HG02840 (cell line): ENCODE data around the gene RASA3.
"Not testable (repeated sequence)": the region's sequence is repeated elsewhere in the genome, so short reads cannot be mapped to it uniquely, and the experiment has no call there.

ENCODE experiments used
- ATAC-seq: cut with Tn5 transposase; IDR thresholded peaks from one replicate; pipeline ENCODE4 v1.9.1; 2021; ENCODE audit warnings: mild to moderate bottlenecking, moderate library complexity, moderate number of reproducible peaks; ENCODE audit not compliant: unreplicated experiment, low FRiP score

RASA3 gene

DNA sequence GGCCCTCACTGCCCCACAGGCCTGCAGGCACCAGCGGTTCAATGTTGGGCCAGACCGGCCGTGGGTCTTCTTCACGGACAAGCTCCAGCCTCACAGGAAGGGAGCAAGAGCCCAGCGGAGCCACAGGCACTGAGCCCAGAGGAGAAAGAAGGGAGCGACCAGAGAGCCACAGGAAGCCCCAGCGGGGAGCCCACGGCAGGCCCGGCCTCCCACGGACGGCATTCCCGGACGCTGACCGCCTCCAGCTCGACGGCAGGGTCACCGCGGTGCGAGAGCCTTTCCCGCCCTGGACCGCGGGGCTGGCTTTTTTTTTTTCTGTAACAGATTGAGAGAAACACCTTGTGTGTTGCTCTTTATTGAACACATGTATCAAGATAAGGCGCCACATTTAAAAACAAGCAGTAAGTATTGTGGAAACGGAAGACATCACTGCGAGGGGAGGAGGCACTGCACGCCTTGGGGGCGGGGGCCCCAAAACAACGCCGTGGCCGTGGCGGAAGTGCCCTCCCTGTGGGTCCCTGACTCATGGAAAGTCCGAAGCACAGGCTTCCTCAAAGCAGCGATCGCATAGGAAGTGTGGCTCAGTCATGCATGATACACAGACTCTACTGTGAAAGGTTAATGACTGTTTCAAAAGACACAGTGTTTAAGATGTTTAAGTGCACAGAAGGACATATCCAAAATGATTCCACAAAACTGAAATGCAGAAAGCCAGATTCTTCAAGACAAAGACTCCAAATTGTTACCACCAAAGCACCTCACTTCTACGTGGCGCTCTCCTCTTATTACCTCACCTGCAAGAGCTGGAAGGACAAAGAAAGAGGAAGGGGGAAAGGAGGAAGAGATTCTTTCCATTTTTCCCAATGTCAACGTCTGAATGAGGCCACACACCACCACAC lies 3.5 kb downstream of the RASA3 start:
- ATAC-seq, result peak; percentile 53

DNA sequence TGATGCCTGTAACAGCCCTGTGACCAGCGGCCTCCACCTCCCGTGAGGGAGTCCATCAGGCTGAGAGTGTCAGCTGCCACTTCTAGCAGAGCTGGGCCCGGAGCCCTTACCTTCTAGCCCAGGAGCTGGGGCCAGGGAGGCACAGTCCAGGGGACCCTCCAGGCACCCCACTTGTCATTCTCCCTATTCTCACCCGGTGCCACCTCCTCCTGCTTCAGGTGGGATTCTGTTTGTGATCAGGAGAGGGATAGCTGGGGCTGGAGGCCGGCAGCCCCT lies 4.1 kb downstream of the RASA3 start:
- no peak for ATAC-seq

DNA sequence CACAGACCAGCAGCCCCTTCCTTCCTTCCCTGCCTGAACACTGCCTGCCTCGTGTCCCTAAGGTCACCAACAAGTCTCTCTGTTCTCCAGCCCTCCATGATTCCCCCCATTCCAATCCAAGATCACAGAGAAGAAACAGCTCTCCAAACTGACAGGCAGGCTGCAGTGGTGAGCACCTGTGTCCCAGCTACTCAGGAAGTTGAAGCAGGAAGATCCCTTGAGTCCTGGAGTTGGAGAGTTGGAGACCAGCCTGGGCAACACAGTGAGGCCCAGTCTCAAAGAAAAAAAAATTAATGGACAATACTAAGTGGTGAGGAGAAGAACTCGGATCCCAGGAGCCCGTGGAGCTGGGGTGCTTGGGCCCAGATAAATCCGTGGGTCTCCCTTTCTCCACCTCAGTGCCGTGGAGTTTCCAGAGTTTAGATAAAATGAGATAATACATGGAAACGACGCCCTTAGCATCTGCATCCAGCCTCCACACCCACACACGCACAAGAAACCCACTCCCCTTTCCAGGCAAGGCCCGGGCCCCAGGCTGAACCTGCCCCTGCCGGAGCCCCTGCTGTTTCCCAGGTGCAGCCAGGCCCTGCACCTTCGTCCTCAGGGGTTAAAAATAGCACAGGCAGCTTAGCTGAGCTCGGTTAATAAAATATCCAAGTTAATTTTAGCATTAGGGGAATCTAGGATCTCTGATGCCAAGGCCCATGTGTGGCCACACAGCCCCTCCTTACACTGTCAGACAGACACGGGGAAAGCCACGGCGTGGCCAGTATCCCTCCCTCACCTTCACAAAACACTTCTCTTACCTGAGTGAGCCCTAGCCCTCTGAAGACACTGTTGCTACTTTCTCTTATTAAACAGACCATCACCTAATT lies 4.7 kb downstream of the RASA3 start:
- no peak for ATAC-seq

DNA sequence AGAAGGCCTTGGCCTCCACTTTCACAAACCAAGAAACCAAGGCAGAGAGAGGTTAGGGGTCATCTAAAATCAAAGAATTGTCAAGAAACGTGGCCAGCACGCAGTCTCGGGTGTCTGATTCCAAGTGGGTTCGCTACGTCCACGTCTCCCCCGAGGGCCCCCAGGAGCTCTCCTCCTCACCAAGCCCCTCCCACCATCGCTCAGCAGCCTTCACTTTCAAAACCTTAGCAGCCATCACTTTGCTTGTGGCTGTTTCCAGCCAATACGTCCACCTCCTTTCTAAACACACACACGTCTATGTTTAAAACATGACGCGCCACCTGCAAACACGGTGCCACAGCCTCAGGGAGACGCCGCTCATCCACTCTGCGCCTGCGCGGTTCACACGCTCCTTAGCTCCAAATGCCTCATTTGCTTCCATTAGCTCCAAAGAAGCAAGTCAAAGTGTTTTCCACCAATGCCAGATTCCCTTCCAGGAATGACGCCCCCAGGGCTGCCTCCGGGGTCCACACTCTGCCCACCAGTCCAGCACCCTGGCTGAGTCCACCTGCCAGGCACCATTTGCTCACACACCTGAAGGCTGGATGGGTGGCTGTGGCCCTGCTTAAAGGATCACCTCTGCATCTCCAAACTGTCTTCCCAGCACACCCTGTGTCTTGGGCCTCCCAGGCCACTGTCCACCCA lies 5.5 kb downstream of the RASA3 start:
- no peak for ATAC-seq

DNA sequence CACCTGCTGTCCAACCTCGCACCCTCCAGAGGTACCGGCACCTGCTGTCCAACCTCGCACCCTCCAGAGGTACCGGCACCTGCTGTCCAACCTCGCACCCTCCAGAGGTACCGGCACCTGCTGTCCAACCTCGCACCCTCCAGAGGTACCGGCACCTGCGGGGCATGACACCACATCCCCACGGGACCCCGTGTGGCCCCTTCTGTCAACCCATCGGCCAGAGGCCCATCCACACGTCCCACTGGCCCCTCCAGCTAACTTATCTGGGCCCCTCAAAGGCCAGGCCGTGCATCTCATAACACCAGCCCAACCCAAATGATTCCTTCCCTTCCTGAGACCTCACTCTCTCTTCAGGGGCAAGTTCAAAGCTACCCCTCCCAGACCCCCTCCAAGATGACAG lies 6.3 kb downstream of the RASA3 start:
- not testable (repeated sequence) for ATAC-seq

DNA sequence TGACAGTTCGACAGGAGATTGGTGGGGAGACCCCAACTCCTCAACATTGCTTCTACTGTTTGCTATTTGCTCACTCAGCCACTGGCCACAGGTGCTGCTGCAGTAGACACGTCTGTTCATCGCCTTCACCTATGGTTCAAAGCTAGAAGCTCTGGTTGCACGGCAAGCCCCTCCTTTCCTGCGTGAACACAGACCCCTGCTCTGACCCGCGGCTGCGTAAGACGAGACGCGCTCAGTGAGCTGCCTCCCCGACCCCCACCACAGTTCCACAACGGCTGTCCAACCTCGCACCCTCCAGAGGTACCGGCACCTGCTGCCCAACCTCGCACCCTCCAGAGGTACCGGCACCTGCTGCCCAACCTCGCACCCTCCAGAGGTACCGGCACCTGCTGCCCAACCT lies 6.8 kb downstream of the RASA3 start:
- no peak for ATAC-seq

DNA sequence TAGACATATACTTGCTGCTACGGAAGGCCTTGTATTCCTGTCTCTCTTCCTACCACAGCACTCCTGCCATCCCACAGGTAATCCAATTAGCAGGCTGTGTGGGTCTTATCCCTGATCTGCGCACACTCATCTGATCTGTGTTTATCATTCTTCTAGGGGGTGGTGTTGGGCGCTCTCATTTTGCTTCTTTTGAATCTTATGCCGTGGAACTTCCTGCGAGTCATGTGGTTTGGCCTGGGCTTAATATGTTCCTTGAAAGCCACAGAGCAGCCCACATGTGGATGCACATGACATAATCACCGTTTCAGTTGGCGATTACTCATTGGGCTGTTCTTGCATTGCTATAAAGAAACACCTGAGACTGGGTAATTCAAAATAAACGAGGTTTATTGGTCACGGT lies 7.5 kb downstream of the RASA3 start:
- ATAC-seq, result no peak

DNA sequence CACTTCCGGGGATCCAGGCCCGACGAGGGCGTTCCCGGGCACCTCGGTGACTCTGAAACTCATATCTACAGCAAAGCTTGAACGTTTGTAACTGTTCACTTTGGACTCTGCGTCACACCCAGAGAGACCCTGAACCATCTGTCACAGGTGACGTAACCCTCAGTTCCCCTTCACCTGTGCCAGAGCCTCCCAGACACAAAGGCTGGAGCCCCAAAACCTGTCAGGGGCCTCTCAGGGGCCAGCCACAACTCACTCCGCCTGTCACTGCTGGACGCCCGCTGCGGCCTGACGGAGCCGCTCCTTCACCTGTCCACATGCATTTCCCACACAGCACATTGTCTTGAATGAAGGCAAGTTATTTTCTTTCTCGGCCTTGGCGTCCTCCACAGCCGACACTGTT lies 8.0 kb downstream of the RASA3 start:
- ATAC-seq, result no peak

DNA sequence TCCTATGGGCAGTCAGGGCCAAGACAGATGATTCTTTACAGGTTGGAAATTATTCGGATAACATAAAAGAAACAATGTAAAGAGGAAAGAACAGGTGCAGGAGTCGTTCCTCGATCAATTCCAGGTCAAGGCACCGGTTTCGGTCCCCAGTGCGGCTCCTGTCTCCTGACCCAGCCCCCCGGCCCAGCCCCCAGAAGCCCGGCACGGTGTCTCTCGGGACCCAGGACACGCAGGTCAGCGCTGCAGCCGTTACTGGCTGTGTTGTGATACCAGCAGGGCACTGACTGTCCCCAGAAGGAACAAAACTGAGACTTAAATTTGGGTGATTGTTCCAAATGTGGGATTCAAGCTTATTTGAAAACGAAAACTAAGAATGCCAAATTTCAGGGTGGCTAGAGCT lies 8.5 kb downstream of the RASA3 start:
- no peak for ATAC-seq

DNA sequence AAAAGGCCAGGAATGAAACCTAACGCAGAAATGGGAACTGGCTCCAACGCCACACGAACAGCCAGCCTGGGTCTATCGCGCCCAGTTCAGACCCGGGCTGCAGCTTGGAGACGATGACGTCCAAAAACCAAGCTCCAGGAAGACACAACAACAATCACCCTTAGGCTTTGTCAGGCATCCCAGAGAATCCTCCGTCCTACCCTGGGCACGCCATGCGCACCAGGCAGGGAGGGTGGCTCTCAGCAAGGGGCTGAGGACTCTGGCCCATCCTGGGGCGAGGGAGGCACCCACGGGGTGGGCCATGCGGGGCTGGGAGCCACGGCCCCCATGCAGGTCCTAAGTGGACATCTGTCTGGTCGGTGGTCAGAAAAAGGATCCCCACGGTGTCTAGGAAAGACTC lies 9.0 kb downstream of the RASA3 start:
- ATAC-seq, result no peak

DNA sequence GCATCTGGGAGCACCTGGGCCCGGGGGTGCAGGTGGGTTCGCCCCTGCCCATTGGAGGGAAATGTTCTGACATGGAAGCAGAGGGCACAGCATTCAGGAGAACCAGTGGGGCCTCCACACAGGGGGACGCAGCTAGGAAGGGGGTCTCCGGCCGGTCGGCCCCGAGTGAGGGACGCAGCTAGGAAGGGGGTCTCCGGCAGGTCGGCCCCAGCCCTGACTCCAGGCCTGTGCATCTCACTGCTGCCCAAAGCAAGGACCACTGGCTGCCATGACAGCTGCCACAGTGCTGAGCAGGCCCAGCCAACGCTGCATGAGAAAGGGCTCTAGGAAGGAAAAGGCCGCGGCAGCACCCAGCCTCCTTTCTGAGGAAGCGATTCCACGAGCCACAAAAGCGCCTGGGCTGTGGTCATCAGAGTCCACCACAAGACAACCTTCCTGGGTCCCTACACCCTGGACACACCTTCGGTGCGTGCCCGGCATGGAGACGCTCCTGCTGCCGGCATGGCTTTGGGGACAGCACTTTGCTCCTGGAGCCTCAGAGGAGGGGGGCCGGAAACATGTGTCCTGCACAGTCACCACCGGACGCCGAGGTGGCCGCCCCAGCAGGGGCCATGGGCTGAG lies 9.7 kb downstream of the RASA3 start:
- no peak for ATAC-seq

DNA sequence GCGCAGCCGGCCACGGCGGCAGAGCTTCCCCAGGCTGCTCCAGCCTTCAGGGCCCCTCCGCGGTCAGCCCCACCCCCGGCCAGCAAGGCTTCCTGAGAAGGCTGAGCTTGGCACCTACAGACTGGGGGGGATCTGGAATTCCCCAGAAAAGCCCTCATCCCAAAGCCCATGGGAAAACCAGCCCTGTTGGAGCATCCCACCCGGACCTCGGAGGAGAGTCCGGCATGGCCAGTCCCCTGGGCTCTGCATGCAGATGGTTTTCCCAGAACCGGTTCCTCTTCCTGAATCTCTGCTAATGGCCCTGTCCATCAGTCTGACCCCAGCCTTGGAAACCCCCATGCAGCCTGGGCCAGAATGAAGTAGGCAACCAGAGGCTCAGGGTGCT lies 10.3 kb downstream of the RASA3 start:
- ATAC-seq, result no peak

DNA sequence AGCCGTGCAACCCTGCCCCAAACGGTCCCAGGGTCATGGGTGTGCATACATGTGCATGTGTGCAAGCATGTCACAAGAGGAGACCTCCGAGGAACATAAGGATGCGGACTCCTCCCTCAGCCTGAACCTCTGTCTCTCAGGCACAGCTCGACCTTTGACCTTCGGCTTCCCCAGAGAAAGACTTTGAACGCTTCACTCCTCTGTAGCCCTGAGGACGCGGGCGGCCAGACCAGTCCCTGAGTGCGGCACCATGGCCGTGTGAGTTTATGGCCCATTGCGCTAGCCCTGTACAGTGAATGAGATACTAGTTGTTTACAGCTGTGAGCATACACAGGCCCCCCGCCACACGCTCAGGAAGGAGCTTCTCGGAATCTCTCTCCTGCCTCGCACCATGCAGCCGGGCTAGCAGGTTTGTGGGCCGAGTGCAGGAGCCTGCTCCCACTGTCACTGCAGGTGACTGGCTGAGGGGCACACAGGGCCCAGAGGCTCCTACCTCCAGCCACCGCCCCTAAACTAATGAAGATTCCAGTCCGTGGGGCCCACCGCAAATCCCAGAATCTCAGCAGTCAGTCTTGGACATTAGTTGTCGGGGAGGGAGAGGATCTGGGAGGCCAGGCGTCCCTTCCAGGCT lies 10.8 kb downstream of the RASA3 start:
- ATAC-seq, result no peak

DNA sequence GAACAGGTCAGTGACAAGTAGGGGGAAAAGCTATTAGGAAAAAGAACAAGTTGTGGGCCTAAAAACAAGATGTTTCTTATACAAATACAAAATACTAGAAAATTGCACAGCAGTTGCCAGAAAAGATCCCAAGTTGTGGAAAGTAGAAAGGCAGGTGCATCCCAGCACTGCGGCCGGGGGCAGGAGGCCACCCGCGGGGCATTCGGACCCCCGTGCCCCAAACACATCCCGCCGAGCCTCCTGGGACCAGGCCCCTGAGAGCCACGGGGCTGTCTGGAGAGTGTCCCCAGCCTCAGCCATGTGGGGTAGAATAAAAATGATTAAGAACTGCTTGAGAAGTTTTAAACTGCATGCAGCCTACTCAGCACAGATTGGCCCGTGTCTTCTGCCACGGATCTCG lies 11.4 kb downstream of the RASA3 start:
- no peak for ATAC-seq

DNA sequence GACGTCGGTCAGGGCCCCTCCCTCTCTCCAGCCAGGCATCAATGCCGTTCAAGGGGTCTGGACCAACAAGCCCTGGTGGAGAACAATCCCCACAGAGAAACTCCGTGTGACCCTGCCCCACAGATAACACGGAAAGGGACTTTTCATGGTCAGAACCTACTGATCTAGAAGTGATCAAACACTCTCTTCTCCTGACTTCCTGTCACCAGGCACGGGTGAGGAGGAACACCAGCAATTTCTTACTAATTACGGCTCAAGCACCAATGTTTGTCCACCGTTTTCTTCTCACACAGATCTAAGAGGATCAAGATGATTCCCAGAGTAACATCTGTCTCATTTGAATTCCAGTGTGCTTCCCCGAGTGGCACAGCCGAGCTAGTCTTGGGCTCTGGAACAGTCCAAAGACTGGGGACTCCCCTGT lies 11.8 kb downstream of the RASA3 start:
- no peak for ATAC-seq

DNA sequence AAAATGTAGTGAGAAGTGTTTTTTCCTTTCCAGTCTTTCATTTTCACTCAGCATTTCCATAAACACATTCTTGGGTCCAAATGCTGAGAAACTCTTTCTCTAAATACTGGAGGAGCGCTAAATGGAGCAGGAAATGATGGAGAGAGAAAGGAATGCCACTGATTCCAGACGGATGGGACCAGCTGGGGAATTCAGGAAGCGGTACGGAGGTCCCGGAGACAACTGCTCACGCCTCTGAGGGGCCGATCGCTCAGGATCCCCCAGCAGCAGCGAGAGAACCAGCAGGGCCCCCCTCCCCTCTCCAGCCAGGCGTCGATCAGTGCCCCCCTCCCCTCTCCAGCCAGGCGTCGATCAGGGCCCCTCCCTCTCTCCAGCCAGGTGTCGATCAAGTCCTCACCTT lies 13.2 kb downstream of the RASA3 start:
- ATAC-seq, result no peak

DNA sequence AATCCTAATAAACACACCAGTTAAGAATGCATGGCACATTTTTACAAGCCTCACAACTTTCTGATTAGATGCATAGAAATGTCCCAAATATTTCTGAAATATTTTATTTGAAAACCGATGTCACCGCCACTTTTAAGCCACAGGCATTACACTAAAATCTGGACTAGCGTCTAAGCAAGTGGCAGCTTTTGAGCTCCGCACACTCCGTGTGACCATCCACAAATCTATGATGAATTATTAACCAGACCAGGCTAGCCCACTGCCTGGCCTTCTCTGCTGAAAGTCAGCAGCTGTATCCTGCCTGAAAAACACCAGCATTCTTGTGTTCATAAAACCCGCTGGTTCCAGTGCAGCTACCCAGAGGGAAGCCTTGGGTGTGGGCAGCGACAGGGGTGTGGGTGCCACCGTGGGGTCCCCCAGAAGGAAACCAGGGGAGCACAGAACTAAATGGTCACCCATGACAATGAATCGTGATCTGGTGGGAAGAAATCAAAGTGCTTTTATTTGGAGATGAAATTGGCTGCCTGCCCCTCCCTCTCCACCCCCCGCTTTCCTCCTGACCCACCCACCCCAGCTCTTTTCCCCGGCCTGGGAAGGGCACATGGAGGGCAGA lies 13.8 kb downstream of the RASA3 start:
- no peak for ATAC-seq

DNA sequence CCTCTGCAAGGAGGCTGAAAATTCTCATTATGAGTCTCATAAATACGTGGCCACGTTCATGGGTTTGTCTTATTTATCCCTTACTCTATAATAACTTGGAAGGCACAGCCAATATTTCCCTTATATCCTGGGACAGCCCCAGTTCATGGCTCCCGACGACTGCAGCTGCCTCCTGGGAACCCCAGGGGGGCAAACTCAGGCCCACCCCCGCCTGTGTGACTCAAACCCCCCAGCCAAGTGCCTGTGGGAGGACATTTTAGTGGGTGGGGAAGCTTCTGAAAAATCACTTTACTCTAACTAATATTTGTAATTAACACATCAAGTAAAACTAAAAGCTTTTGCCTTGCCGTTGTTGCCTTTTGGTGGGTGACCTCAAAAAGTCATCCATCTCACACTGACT lies 14.3 kb downstream of the RASA3 start:
- no peak for ATAC-seq

DNA sequence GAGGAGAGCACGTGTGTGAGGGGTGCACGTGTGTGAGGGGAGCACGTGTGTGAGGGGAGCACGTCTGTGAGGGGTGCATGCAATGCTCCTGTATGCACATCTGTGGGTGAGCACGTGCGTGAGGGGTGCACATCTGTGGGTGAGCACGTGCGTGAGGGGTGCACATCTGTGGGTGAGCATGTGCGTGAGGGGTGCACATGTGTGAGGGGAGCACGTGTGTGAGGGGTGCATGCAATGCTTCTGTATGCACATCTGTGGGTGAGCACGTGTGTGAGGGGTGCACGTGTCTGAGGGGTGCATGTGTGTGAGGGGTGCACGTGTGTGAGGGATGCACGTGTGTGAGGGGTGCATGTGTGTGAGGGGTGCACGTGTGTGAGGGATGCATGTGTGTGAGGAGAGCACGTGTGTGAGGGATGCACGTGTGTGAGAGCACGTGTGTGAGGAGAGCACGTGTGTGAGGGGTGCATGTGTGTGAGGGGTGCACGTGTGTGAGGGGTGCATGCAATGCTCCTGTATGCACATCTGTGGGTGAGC lies 15.0 kb downstream of the RASA3 start:
- ATAC-seq, result not testable (repeated sequence)

DNA sequence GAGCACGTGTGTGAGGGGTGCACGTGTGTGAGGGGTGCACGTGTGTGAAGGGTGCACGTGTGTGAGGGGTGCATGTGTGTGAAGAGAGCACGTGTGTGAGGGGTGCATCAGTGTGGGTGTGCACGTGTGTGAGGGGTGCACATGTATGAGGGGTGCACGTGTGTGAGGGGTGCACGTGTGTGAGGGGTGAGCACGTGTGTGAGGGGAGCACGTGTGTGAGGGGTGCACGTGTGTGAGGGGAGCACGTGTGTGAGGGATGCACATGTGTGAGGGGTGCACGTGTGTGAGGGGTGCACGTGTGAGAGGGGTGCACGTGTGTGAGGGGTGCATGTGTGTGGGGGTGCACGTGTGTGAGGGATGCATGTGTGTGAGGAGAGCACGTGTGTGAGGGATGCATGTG lies 15.7 kb downstream of the RASA3 start:
- no peak for ATAC-seq
